ENCODE results near the gene NSL1. TPM values are rescaled to one million over a fixed set of nuclear protein-coding genes. Genes with fewer than 3 reads are reported as not detected.

NSL1 gene
- total RNA-seq, 1 donor from 2014 or later, result 77.6 TPM

- no peak overlapping the region for H3K4me3 ChIP-seq
- no peaks in the 10 kb centered on the region for H3F3A ChIP-seq (ENCODE audit: low read depth)
- H3K36me3 ChIP-seq, result no peaks in the 10 kb centered on the region
- H2AFZ ChIP-seq (replicated peaks), result no peak overlapping the region
- H4K20me1 ChIP-seq (ENCODE audit: low read depth), result no peaks in the 10 kb centered on the region
- no peak overlapping the region for H3K27ac Mint-ChIP-seq
- H3K9ac ChIP-seq, result no peak overlapping the region
- DNase-seq (ENCODE audit: low spot score), result no peak
- no peak overlapping the region for H3K27ac ChIP-seq
- TF ChIP-seq EZH2phosphoT487 (IDR thresholded peaks at IDR 0.05) (no peak), CTCF (IDR thresholded peaks at IDR 0.05) (no peak), EZH2 (IDR thresholded peaks at IDR 0.05) (no peak)
- no peaks in the 10 kb centered on the region for H3K9me3 ChIP-seq (ENCODE audit: low read depth)
- H3K4me1 Mint-ChIP-seq, result peaks cover 4% of the 10 kb centered on the region
- H3K79me2 ChIP-seq (ENCODE audit: low read depth), result no peaks in the 10 kb centered on the region
- H3K27me3 Mint-ChIP-seq (ENCODE audit: insufficient read depth, low read depth), result peaks cover 8% of the 10 kb centered on the region
- no peak overlapping the region for H3K4me3 Mint-ChIP-seq
- H3K4me2 ChIP-seq, result no peak overlapping the region
- H3K4me1 ChIP-seq, result no peaks in the 10 kb centered on the region
- H3K36me3 Mint-ChIP-seq, result no peaks in the 10 kb centered on the region
- H3K9me3 Mint-ChIP-seq, result no peaks in the 10 kb centered on the region
- H3K27me3 ChIP-seq, result peaks cover under 1% of the 10 kb centered on the region
Measured at GRCh38 chr1:212684076-212684475, 107.5 kb downstream of the NSL1 start.

- Histone ChIP-seq H3K4me1 (no peaks in the 10 kb centered on the region), H4K20me1 (ENCODE audit: low read depth) (no peaks in the 10 kb centered on the region), H3K36me3 (no peaks in the 10 kb centered on the region), H3K27me3 (no peaks in the 10 kb centered on the region), H3K9me3 (ENCODE audit: low read depth) (no peaks in the 10 kb centered on the region), H3K4me3 (no peak overlapping the region), H3K27ac (no peak overlapping the region), H3F3A (ENCODE audit: low read depth) (no peaks in the 10 kb centered on the region), H2AFZ (replicated peaks) (no peak overlapping the region), H3K9ac (no peak overlapping the region), H3K4me2 (no peak overlapping the region), H3K79me2 (ENCODE audit: low read depth) (no peaks in the 10 kb centered on the region)
- peaks cover 10% of the 10 kb centered on the region for H3K27me3 Mint-ChIP-seq (ENCODE audit: insufficient read depth, low read depth)
- TF ChIP-seq CTCF (IDR thresholded peaks at IDR 0.05), result no peak
- no peak for TF ChIP-seq EZH2 (IDR thresholded peaks at IDR 0.05)
- no peak for TF ChIP-seq EZH2phosphoT487 (IDR thresholded peaks at IDR 0.05)
- DNase-seq (ENCODE audit: low spot score), result no peak
- no peak overlapping the region for H3K4me3 Mint-ChIP-seq
- no peak overlapping the region for H3K27ac Mint-ChIP-seq
- H3K9me3 Mint-ChIP-seq, result no peaks in the 10 kb centered on the region
- H3K36me3 Mint-ChIP-seq, result no peaks in the 10 kb centered on the region
- H3K4me1 Mint-ChIP-seq, result peaks cover 9% of the 10 kb centered on the region
Measured at GRCh38 chr1:212683357-212683722, 108.2 kb downstream of the NSL1 start.

- H3K9me3 ChIP-seq (ENCODE audit: low read depth), result no peaks in the 10 kb centered on the region
- H3K4me1 ChIP-seq, result peaks cover 5% of the 10 kb centered on the region
- H3K27ac ChIP-seq, result no peak overlapping the region
- no peak overlapping the region for H3K9ac ChIP-seq
- Mint-ChIP-seq H3K4me1 (peaks cover 23% of the 10 kb centered on the region), H3K36me3 (no peaks in the 10 kb centered on the region), H3K9me3 (no peaks in the 10 kb centered on the region), H3K27me3 (ENCODE audit: insufficient read depth, low read depth) (peaks cover 14% of the 10 kb centered on the region), H3K4me3 (no peak overlapping the region), H3K27ac (no peak overlapping the region)
- H3K4me3 ChIP-seq, result no peak overlapping the region
- no peaks in the 10 kb centered on the region for H3F3A ChIP-seq (ENCODE audit: low read depth)
- H3K79me2 ChIP-seq (ENCODE audit: low read depth), result no peaks in the 10 kb centered on the region
- DNase-seq (ENCODE audit: low spot score), result no peak
- no peaks in the 10 kb centered on the region for H4K20me1 ChIP-seq (ENCODE audit: low read depth)
- no peaks in the 10 kb centered on the region for H3K27me3 ChIP-seq
- no peak for TF ChIP-seq EZH2 (IDR thresholded peaks at IDR 0.05)
- TF ChIP-seq EZH2phosphoT487 (IDR thresholded peaks at IDR 0.05), result no peak
- TF ChIP-seq CTCF (IDR thresholded peaks at IDR 0.05), result no peak
- H2AFZ ChIP-seq (replicated peaks), result no peak overlapping the region
- H3K4me2 ChIP-seq, result no peak overlapping the region
- H3K36me3 ChIP-seq, result no peaks in the 10 kb centered on the region
Measured at GRCh38 chr1:212680680-212681389, 110.7 kb downstream of the NSL1 start.
